Measurements from ENCODE around the gene ATP2A3. TPM values are rescaled to one million over a fixed set of nuclear protein-coding genes. Genes with fewer than 3 reads are reported as not detected.
"Not testable (repeated sequence)": the region's sequence is repeated elsewhere in the genome, so short reads cannot be mapped to it uniquely, and the experiment has no call there.

ATP2A3 gene
- total RNA-seq, 1 donor from 2014 or later, result 36.3 TPM

GRCh38 chr17:3956327-3956957, 7.8 kb downstream of the ATP2A3 start:
- no peak for DNase-seq (ENCODE audit: low spot score)

- DNase-seq (ENCODE audit: low spot score), result no peak
These were observed 8.6 kb downstream of the ATP2A3 start for GRCh38 chr17:3955673-3955988.

GRCh38 chr17:3954976-3955672, 9.1 kb downstream of the ATP2A3 start:
- DNase-seq (ENCODE audit: low spot score), result no peak

- no peak for DNase-seq (ENCODE audit: low spot score)
These were observed 10.2 kb downstream of the ATP2A3 start for GRCh38 chr17:3954086-3954485.

- DNase-seq (ENCODE audit: low spot score), result no peak
These were observed 10.7 kb downstream of the ATP2A3 start for GRCh38 chr17:3953542-3953941.

DNA sequence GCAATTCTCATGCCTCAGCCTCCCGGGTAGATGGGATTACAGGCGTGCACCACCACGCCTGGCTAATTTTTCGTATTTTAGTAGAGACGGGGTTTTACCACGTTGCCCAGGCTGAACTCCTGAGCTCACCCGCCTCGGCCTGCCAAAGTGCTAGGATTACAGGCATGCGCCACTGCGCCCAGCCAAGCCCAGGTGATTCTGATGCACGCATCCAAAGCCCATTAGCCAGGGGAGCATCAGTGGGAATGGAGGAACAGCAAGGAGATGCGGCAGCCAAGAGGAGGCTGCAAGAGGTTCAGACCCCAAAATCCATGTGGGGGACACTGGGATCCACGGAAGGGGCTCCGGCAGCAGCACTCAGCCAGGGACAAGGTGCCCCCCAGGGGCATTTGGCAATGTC, 12.1 kb downstream of the ATP2A3 start:
- DNase-seq (ENCODE audit: low spot score), result no peak

GRCh38 chr17:3951420-3951819, 12.8 kb downstream of the ATP2A3 start:
- no peak for DNase-seq (ENCODE audit: low spot score)

DNA sequence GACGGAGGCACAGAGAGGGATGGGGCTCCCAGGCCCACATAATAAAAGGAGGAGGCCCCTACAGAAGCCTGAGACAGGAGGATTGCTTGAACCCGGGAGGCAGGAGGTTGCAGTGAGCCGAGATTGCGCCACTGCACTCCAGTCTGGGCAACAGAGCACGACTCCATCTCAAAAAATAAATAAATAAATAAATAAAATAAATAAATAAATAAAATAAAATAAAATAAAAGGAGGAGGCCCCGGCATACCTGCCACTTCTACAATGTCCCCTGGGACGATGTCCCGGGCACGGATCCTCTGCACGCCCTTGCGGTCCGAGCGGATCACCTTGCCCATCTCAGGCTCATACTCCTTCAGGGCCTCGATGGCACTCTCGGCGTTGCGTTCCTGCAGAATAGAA, 13.2 kb downstream of the ATP2A3 start:
- DNase-seq (ENCODE audit: low spot score), result no peak

- no peak for DNase-seq (ENCODE audit: low spot score)
These were observed 13.7 kb downstream of the ATP2A3 start for GRCh38 chr17:3950584-3950983.

GRCh38 chr17:3949418-3949817, 14.8 kb downstream of the ATP2A3 start:
- DNase-seq (ENCODE audit: low spot score), result no peak

- DNase-seq (ENCODE audit: low spot score), result not testable (repeated sequence)
These were observed 15.7 kb downstream of the ATP2A3 start for GRCh38 chr17:3948551-3948950.

DNA sequence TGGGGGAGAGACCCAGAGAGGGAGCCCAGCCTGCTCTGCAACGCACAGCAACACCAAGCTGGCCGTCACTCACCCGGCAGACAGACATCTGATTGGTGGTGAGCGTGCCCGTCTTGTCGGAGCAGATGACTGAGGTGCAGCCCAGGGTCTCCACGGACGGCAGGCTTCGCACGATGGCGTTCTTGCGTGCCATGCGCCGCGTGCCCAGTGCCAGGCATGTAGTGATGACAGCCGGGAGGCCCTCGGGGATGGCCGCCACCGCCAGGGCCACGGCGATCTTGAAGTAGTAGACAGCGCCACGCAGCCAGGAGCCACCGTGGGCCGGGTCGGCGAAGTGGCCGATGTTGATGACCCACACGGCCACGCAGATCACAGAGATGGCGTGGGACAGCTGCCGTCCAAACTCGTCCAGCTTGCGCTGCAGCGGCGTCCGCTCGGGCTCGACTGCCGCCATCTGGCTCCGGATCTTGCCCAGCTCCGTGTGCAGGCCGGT, 16.9 kb downstream of the ATP2A3 start:
- DNase-seq (ENCODE audit: low spot score), result no peak

- DNase-seq (ENCODE audit: low spot score), result no peak
These were observed 17.5 kb downstream of the ATP2A3 start for GRCh38 chr17:3946711-3947235.

GRCh38 chr17:3944485-3945388, 19.5 kb downstream of the ATP2A3 start:
- no peak for DNase-seq (ENCODE audit: low spot score)

DNA sequence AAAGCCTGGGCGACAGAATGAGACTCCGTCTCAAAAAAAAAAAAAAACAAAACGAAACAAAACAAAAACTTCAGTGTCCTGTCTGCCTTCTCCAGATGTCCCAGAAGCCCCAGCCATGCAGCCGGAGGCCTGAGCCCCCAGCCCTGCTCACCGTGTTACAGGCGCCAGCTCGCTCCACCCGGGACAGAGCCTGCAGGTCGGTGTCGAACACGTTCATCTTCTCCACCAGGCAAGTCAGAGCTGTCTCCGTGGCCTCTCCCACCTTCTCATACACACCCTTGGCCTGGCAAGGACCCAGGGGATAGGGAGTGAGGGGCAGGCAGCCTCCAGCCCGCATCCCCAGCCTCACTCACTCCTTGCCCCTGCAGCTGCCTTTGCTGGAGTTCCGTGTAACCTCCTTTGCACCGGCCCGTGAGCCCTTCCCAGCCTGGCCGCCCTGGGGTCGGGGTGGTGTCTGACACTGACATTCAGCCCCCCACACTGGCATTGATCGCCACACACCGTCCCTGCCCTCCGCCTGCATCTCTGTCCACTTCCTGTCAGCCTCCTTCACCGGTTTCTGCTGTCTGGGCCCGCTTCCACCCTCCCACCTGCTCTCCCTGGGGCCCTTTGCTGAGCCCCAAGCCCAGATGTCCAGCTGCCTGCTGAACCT, 20.9 kb downstream of the ATP2A3 start:
- DNase-seq (ENCODE audit: low spot score), result no peak

DNA sequence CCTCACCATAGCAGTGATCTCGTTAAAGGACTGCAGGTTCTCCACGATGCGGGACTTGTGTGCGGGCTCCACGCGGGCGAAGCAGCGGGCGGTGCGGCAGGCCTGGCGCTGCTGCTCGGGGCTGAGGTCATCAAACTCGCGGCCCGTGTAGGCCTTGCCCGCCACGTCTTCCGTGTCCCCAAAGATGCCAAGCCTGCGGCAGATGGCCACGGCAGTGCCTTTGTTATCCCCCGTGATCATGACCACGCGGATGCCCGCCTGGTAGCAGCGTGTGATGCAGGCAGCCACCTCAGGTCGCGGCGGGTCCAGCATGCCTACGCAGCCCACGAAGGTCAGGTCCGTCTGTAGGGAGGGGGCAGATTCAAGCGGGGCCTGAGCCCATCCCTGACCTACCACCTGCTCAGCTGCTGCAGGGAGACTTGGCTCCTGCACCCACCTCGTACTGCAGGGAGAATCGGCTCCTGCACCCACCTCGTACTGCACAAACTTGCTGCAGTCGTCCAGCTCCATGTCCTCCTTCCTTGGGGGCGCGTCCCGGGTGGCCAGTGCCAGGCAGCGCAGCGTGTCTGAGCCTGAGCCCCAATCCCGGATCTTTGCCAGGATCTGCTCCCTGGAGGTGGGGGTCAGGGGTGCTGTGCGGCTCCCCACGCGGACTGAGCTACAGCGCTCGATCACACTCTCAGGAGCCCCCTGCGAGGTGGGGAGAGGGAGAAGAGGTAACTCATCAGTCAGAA, 23.1 kb downstream of the ATP2A3 start:
- no peak for DNase-seq (ENCODE audit: low spot score)

GRCh38 chr17:3937359-3937758, 26.9 kb downstream of the ATP2A3 start:
- DNase-seq (ENCODE audit: low spot score), result no peak

DNA sequence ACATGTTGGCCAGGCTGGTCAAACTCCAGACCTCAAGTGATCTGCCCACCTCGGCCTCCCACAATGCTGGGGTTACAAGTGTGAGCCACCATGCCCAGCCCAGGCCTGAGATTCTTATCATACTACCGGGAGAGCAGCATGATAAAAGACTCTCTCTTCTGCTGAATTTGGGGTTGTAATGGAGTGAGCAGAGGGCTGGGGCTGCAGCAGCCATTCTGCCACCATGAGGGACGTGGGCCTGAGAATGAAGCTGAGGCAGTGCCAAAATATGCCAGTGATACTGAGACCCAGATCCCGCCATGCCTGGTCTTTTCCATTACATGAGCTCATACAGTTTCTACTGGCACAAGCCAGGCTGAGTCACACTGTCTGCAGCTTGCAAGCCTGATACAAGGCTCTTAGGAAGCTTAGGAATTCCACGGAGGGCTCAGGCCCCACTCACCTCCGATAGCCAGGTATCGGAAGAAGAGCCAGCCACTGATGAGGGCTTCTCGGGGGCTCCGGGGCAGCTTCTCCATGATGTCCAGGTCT, 28.3 kb downstream of the ATP2A3 start:
- DNase-seq (ENCODE audit: low spot score), result no peak

DNA sequence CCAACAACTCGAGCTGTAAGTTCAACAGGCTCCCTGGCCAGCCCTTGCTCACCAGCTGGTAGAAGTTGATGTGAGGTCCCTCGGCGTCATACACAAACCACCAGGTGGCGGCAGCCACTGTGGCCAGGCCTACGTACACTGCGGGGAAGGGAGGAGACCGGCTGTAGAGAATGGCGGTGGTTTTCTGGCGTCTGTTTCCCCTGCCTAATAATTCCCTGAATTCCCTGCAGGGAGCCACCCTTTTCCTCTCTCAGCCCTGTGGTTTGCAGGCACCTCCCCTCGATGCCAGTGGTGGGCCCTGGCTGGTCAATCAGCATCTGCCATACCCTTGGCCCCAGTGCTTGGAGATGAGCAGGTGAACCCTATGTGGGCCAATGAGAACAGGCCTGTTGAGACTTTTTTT, 29.1 kb downstream of the ATP2A3 start:
- peak; percentile 81 for DNase-seq (ENCODE audit: low spot score)

DNA sequence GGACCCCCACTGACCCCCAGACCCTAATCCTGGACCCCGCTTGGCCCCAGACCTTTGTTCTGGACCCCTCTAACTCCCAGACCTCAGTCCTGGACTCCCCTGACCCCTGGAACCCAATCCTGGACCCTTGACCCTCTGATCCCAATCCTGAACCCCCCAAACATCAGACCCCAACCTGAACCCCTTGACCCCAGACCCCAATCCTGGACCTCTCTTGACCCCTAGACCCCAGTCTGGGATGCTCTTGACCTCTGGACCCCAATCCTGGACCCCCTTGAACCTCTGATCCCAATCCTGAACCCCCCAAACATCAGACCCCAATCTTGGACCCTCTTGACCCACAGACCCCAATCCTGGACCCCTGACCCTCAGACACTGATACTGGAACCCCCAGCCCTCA, 34.5 kb downstream of the ATP2A3 start:
- DNase-seq (ENCODE audit: low spot score), result no peak

GRCh38 chr17:3929181-3929580, 35.1 kb downstream of the ATP2A3 start:
- DNase-seq (ENCODE audit: low spot score), result no peak

Data from ureter (tissue), 1 donor.